ENCODE results near the gene GLYATL1B.

Gene GLYATL1B

GRCh38 chr11:59137190-59137589 is 51.1 kb downstream of the GLYATL1B start:
- ChIA-PET CTCF (no interaction called here), POLR2A (ENCODE audit: low non-redundant PET) (no interaction called here)
- DNase-seq (ENCODE audit: low spot score), result no peak
- no peak for TF ChIP-seq CTCF (conservative IDR thresholded peaks at IDR 0.05; ENCODE audit: low read depth)
- no peak overlapping the region for H3K27ac ChIP-seq

DNA sequence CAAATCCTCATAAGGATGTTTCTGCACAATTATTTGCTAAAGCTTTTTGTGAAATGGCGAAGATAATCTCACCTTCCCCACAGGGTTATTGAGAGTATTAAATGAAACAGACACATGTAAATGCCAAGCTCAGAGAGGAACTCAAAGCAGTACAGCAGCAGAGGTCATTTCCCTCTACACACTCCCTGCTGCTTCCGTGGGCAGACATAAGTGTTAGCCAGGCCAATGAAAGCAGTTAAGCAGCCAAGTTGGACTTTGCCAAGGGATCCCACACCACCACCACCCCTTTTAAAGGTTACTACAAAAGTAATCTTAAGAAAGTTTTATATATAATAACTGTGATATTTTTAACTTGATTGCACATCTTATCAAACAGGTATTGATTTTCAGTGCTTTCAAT is 52.5 kb downstream of the GLYATL1B start:
- POLR2A ChIA-PET (ENCODE audit: low non-redundant PET), result no interaction called here
- CTCF ChIA-PET, result no interaction called here
- H3K27ac ChIP-seq, result no peak overlapping the region
- DNase-seq (ENCODE audit: low spot score), result no peak
- TF ChIP-seq CTCF (conservative IDR thresholded peaks at IDR 0.05; ENCODE audit: low read depth), result no peak

DNA sequence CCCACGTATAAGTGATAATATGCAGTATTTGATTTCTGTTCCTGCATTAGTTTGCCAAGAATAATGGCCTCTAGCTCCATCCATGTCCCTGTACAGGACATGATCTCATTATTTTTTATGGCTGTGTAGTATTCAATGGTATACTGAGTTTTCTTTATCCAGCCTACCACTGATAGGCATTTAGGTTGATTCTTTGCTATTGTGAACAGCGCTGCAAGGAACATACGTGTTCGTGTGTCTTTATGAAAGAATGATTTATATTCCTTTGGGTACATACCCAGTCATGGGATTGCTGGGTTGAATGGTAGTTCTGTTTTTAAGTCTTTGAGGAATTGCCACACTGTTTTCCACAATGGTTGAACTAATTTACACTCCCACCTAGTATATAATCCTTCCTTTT is 55.1 kb downstream of the GLYATL1B start:
- CTCF ChIA-PET, result interaction anchor here (0.6 to 1.1 kb wide), 3 partner anchors 17 to 1617 kb away, joined by 3 to 5 read pairs (median 3); no protein-coding TSS in a partner anchor
- no peak for DNase-seq (ENCODE audit: low spot score)
- POLR2A ChIA-PET (ENCODE audit: low non-redundant PET), result no interaction called here
- TF ChIP-seq CTCF (conservative IDR thresholded peaks at IDR 0.05; ENCODE audit: low read depth), result no peak
- no peak overlapping the region for H3K27ac ChIP-seq

- ChIA-PET CTCF (interaction anchor here (0.6 to 1.6 kb wide), 3 partner anchors 16 to 1618 kb away, joined by 3 to 9 read pairs (median 3); no protein-coding TSS in a partner anchor), POLR2A (ENCODE audit: low non-redundant PET) (no interaction called here)
- DNase-seq (ENCODE audit: low spot score), result peak; percentile 16
- peak overlapping the region; percentile 88 for H3K27ac ChIP-seq
- TF ChIP-seq CTCF (conservative IDR thresholded peaks at IDR 0.05; ENCODE audit: low read depth), result no peak
Observed at GRCh38 chr11:59141673-59142460, 55.8 kb downstream of the GLYATL1B start.

DNA sequence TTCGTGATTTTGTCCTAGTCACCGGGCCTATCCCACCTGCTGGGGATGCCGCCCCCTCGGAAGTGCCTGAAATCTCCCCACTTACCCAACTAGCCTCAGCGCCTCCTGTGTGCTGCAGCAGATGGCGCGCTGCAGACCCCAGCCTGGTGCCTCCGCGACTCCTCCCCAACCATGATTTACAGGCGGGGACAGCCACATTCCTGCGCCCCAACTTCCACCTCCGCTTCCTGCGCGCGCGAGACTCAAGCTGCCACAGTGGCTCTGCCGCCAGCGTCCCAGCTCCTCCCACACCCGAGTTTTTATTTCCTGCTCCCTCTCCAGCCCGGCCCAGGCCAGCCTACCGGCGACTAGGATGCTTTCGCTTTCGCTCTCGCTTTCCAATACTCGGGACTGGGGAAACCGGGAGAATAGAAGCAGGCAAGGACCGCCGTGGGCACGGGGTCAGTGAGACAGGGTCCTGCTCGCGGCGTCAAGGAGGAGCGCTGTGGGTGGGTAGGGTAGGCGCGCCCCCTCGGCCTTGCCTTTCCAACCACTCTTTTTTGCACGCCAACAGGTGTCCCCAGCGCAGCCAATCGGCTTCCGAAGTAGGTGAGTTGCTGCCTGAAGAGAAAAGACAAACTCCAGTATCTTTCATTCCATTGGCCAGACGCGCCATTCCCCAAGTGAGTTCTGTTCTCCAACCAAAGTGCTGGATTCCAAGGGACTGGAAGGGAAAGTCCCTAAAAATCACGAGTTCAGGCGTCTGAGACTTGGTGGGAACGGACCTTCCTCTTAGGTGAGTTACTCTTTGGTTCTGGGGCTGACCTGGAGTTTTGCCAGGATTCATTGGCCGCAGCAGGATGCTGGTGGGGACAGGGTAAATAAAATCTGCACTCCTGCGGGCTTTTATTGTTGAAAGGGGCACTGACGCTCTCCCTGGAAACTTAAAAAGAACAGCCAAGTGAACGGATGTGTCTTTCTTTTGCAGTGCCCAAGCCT is 56.7 kb downstream of the GLYATL1B start, which contains the start of gene FAM111A:
FAM111A (plus strand) TSS at position 327 of the 978 bp plus-strand sequence. CDS start 6,017 bp downstream, outside the sequence.
- DNase-seq (ENCODE audit: low spot score), result peak; percentile 91
- TF ChIP-seq CTCF (conservative IDR thresholded peaks at IDR 0.05; ENCODE audit: low read depth), result 0 out of 2 replicates have a peak, but pooled peaks have one; percentile 20
- ChIA-PET POLR2A (ENCODE audit: low non-redundant PET) (no interaction called here), CTCF (interaction anchor here (0.7 to 1.6 kb wide), 3 partner anchors 15 to 1528 kb away, joined by 3 to 9 read pairs (median 5); no protein-coding TSS in a partner anchor)
- H3K27ac ChIP-seq, result peak within 1 kb of the TSS; percentile 88

DNA sequence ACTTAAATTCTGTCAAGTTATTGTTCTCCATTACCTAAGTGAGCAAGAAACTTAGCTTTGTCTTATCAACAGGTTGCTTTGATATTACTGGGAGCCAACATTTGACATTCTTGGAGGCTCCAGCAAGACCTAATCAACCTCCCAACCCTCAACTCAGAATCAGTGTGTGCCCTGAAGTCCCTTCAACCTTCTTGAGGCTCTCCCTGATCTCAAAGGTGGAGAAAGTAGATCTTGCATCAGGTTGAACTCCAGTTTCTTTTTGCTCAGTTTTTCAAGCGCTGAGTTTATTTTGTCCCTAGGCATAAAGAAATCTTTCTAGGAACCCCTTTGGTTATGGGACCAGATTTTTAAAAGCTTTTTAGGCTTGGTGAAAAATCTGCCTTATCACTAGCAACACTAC is 58.0 kb downstream of the GLYATL1B start:
- POLR2A ChIA-PET (ENCODE audit: low non-redundant PET), result interaction anchor here (0.8 kb wide), 1 partner anchor 9 kb away, joined by 3 read pairs; no protein-coding TSS in a partner anchor
- no peak for TF ChIP-seq CTCF (conservative IDR thresholded peaks at IDR 0.05; ENCODE audit: low read depth)
- H3K27ac ChIP-seq, result peak overlapping the region; percentile 91
- CTCF ChIA-PET, result interaction anchor here (0.9 kb wide), 1 partner anchor 8 kb away, joined by 3 read pairs; no protein-coding TSS in a partner anchor
- DNase-seq (ENCODE audit: low spot score), result no peak
